Renal cortical epithelial cell (primary cell): ENCODE measurements around the gene CLCN7. TPM values are rescaled to one million over a fixed set of nuclear protein-coding genes. Genes with fewer than 3 reads are reported as not detected.
A peak's percentile ranks its signal among the peaks of the same experiment; 100 is the strongest.
"Not testable (repeated sequence)": the region's sequence is repeated elsewhere in the genome, so short reads cannot be mapped to it uniquely, and the experiment has no call there.

Experiments
- DNase-seq: peaks from one replicate; pipeline ENCODE4 v3.0.0-alpha.2; 2011; ENCODE audit warnings: low read depth
- total RNA-seq: library from RNA; depleted of rRNA; stranded (reverse); fragments of >200 nt; gene quantifications from 2 replicates; pipeline ENCODE4 v1.2.3, GENCODE V29; 2014

Gene CLCN7
- total RNA-seq, 1 donor from 2014 or later, result 79.8 TPM

DNA sequence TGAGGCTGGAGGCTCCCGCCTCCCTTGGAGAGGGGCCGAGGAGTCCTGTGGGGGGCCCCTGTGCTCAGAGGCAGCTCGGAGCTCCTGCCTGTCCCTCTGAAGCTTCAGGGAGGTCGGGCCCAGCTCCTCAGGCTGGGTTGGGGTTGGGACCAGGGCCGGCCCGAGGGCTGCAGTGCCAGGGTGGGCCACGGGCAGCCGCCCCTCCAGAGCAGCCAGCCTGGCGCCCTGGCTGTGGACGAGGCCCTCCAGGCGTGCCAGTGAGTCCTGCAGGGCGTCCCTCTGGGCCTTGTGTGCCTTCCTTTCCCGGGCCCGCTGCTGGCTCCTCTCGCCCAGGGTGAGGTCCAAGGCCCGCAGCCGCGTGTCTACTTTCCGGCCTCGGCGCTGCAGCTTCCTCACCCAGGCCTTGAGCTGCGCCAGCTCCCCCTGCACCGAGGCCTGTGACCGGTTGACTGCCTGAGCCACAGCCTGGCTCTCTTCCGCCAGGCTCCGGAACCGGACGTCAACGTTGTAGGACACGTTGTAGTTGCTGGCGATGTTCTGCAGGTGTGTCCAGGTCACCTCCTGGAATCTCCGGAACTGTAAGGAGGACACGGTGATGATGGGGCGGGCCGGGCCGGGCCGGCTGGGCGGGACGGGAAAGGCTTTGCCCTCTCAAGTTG is 12.7 kb upstream of the CLCN7 start:
- DNase-seq, result no peak

DNA sequence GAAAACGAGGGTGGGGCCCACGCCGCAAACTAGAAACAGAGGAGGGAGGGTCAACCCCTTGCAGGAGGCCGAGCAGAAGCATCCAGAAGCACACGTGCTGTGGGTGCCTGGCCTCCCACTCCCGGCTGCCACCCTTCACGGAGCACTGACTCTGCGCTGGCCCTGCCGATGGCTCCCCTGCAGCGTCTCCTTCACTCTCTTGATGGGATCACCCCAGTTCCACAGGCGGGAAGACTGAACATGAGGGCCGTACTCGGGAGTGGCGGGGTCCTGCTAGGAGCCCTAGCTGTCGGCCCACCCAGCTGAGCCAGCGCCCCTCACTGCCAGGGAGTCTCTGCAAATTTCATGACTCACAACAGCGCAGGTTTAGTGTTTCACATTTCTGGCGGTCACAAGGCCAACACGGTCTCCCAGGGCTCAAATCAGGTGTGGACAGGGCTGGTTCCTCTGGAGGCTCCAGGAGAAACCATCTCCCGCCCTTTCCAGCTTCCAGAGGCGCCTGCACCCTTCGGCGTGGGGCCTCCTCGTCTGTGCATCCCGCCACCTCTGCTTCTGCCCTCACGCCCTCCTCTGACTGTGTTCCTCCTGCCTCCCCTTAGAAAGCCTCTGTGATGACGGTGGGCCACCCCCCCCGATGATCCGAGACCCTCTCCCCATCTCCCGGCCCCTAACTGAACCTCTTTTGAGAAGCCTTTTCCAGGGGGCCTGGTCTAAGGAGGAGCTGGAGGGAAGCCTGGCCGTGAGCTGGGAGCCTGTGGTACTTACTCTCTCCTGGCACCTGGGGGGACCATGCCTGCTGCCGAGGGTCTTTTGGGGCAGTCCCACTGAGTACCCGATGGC is 11.9 kb upstream of the CLCN7 start:
- no peak for DNase-seq

DNA sequence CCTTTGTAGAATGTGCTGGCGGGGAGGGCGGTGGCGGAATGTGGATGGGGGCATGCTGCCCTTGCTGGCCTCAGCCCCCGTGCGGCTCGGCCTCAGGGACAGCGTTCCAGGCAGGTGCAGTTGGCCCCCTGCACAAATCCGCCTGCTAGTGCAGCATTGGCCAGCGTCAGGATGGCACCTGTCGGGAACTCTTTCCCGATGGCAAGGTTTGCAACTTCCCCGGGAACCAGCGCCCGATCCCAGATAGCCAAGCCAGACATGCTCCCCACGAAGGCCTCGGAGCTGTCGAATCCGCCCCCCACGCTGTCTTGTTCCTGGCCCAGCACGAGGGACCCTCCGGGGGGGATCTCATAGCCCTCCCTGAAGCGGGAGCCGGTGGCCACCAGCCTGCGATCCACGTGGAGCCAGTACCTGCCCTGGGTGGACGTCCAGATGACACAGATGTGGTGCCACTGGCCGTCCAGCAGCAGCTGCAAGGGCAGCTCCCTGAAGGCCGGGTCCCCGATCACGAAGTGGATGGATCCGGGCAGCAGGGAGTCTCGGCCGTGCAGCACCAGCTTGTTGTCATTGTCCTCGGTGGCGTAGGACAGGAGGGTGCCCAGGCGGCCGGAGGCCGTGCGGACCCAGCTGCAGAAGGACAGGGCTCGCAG is 11.1 kb upstream of the CLCN7 start:
- DNase-seq, result no peak

DNA sequence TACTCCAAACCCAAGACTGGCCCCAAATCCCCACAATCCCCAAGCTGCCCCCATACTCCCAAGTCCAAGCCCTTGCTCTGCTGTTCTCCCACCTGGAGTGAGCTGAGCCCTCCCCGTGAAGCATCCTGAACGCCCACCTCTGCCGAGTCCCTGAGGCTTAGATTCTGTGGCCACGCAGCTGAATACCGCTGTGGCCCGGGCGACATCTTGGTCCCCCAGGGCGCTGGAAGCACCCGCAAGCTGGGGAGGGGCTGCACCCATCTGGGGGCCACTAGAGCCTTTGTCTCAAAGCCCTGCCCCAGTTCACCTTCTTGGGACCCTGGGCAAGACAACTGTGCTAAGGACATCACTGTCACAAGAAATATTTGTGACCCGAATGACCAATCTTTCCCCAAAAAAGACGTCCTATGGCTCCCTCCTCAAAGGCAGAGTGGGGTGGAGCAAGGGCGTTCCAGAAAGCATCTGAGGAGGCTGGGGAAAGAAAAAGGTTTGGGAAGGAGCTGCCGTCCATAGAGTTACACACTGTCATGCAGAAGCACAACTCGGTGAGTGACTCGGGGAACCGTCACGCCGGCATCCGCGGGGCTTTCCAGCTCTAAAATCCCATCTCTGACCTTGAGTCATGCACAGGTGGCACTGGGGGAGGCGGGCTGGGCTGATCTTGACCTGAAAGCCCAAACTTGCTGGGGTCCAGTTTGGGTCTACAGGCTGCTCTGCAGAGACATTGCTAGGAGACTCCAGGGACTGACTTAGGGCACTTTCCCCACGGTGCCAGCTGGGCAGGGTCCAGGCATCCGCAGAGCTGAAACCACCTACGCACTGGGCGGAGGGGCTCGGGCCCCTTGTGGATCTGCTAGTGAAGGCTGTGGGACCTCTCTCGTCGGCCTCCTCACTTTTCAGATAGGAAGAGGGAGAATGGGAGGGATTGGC is 7.3 kb upstream of the CLCN7 start:
- no peak for DNase-seq

DNA sequence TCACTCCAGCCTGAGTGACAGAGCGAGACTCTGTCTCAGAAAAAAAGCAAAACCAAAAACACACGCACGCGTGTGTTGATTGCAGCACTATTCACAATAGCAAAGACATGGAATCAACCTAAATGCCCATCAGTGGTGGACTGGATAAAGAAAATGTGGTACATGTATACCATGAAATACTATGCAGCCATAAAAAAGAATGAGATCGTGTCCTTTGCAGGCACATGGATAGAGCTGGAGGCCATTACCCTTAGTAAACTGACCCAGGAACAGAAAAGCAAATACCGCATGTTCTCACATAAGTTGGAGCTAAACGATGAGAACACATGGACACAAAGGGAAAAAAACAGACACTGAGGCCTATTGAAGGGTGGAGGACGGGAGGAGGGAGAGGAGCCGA is 4.1 kb upstream of the CLCN7 start:
- not testable (repeated sequence) for DNase-seq

DNA sequence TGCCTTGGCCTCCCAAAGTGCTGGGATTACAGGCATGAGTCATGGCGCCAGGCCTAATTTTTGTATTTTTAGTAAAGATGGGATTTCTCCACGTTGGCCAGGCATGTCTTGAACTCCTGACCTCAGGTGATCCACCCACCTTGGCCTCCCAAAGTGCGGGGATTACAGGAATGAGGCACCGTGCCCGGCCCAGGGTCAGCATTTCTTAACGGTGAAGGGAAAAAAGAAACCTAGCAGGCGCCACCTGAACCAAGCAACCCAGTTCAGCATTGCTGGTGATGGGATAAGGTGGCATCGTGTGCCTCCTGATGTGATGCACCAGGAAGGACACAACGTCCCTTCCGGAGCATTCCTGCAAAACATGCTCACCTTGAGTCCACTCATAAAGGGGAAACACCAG is 2.2 kb upstream of the CLCN7 start:
- DNase-seq, result no peak

DNA sequence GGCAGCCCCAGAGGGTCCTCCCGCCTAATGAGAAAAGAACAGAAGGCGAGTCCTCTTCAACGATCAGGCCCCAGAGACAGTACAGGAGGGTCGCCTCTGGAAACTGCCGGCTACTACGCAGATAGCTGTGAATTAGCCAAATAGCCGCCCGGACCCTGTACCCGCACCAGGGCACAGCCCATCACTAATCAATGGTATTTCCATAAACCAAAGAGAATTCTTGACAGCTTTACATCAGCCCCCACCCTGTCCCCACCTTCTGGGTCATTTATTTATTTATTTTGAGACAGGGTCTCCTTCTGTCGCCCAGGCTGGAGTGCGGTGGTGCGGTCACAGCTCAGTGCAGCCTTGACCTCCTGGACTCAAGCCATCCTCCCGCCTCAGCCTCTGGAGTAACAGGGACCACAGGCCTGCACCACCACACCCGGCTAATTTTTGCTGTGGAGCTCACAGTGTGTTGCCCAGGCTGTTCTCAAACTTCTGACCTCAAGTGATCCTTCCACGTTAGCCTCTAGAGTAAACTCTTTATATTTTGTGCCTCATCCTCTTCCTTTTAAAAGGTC is 805 bp upstream of the CLCN7 start:
- DNase-seq, result no peak

DNA sequence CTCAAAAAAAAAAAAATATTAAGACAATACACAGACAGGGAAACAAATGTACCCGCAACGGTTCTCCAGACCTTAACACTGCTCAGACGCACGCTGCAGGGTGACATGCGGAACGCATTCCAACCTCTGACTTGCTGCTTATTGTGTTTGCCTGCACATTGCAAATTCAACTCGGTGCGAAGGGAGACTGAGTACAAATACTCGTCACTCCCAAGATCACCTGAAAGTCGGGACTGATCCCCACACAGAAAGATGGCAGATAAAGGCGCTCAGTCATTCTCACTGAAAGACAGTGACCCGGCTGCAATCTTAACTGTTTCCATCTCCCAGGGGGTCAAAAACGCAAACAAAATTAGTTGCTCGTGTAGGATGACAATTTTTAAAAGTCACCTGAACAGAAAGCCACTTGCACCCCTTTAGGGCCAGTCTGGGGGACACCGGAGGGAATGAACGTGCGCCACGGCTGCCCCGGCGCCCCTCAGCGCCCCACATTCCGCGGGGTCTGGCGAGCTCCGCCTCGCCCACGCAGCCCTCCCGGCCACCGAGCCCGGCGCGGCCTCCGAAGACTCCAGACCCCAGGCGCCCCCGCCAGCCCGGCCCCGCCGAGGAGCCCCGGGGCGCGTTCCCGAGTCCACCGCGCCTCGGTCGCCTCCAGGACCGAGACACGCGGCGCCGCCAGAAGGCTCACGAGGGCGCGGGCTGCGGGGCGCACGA is 589 bp downstream of the CLCN7 start:
- DNase-seq, result peak; percentile 45

DNA sequence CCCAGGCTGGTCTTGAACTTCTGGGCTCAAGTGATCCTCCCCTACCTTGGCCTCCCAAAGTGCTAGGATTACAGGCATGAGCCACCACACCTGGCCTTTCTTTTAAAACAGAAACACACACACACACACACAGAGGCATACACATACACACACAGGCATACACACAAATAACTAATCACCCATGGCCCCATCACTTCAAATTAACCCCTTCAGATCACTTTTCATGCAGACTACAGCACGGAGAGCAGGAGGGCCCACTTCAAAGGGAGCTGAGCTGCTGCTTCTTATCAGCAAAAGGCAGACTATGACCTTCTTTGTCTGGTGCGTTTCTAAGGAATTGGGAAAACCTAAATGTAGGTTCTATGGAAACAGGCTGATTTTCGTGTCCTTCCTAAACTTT is 1.9 kb downstream of the CLCN7 start:
- no peak for DNase-seq

DNA sequence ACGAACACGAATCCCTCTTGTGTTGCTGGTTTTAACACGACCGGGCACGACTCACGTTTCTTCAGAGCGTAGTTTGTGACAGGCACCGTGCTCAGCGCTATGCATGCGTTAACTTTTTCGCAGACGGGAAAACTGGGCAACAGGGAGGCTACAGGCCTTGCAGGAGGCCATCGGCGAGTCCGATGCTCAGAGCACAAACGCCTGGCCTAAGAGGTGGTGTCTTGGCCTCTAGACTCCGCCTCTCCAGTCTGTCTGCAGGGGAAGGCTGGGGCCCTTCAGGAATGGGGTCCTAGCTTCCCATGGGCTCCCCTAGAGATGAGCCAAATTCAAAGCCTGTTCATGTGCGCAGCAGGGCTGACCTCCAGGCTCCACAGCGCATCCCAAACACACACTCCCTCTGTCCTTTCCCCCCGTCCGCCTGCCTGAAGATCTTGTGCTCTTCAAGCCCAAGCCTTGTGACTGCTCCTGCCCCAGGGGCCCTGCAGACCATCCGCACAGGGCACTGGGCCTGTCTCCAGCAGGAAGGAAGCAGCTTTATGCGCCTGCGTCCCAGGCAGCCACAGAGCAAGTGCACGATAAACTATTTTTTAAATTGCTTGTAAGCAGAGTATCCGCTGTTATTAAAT is 3.1 kb downstream of the CLCN7 start:
- DNase-seq, result no peak

DNA sequence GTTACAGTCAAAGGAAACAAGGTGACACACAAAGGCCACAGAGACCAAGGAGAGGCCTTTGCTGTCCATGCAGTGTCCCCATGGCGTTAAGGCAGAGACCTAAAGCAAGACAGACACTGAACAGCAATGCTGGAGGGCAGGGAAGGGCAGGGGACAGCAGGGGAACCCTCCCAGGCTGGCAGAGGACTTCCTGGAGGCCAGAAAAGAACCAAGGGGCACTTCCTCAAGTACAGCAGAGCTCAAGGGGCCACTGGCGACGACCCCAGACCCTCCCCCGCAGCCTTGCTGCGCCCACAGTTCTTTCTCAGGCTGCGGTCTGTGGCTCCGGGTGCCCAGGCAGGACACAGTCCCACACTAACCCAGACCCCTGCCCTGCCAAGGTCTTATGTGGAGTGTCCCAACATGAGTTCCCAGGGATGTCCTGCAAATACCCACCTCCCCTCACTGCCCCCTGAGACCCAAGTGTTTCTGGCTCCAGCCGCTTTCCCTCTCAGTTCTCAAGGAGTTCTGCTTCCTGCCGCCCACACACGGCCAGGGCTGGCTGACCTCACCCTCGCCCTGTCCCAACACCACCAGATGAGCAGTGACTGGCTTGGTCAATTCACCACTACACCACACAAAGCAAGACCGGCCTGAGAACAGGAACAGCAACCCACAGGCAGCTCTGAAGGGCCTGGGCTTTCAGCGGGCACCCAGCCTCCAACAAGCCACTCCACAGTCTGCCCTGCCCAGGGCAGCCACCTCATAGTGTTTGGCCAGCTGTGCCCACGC is 4.2 kb downstream of the CLCN7 start:
- DNase-seq, result peak; percentile 46

DNA sequence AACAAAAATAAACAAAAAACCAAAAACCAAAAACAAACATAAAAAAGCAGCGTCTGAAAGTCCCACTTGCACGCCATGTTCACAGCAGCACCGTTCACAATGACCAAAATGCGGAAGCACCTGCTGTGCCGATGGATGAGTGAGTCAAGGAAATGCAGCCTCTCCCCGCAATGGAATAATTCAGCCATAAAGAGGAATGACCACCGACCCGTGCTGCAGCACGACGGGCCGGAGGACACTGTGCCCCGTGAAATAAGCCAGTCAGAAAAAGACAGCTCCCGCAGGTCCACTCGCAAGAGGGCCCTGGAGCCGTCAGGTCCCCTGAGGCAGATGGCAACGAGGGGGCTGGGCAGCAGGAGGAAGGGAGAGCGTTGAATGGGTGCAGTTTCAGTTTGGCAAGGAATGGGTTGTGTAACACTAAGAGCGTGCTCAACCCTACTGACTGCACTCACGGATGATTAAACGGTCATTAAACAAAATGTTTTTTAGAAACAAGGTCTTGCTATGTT is 5.1 kb downstream of the CLCN7 start:
- peak; percentile 64 for DNase-seq

DNA sequence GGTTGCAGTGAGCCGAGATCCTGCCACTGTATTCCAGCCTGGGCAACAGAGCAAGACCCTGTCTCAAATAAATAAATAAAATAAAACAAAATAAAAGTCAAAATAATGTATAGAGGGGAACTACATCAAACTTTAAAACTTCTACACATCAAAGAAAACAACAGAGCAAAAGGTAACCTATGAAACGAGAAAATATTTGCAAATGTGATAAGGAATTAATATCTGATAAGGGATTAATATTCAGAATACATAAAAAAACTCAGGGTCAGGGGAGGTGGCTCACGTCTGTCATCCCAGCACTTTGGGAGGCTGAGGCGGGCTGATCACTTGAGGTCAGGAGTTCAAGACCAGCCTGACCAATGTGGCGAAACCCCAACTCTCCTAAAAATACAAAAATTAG is 5.7 kb downstream of the CLCN7 start:
- not testable (repeated sequence) for DNase-seq

DNA sequence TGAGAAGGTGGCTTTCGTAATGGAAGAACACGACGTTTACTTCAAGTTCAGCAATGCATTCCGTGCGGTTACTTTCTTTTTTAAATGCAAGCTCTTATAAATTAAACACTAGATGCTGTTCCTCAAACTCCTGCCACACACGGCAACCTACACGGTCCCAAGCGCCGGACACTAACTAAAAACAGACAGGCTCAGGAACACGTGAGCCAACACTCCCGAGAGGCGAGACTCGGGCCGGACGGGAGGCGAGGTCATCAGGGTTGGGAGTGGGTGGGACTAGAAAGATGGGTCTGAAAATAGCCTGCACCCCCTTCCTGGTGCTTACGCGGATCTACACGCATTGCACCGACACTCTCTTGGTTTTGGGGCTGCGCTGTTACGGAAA is 6.4 kb downstream of the CLCN7 start:
- no peak for DNase-seq

DNA sequence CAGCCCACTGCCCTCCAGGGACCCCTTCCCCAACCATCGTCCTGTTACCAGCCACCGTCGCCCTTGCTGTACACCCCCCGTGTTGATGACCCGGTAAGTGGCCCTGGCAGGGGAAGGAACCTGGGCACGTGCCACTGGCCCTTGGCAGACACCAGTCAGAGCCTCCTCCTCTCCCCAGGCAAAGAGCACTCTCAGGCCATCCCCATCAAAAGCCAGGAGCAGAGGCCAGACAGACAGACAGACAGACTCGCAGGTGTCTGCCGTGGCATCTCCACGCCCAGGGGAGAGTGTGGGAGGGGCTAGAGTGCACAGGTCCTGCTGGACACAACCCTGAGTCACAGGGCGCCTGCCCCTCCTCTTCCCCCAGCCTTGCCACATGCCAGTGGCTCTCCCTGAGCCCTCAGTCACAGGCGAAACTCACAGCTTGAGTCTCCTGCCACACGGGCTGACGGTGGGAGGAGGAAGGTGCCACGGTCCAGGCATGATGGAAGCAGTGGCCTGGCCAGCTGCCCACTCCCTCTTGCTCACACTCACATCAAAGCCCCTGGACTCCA is 7.8 kb downstream of the CLCN7 start:
- peak; percentile 34 for DNase-seq

DNA sequence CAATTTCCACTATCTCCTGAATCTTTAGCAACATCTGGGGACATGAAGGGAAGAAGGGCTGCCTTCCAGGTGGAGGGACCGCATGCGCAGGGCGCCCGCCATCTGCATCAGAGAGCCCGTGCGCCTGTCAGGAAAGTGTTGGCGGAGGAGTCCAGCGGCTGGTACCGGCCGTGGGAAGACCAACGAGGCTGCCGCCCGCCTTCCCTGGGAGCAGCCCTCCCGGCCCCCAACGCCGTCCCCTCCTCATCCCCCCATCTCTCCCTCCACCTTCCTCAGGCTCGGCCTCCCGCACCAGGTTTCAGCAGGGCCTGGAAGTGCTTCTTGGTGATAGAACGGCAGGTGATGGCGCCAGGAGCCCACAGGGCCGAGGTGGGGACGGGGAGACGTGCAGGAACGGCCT is 8.8 kb downstream of the CLCN7 start:
- no peak for DNase-seq

DNA sequence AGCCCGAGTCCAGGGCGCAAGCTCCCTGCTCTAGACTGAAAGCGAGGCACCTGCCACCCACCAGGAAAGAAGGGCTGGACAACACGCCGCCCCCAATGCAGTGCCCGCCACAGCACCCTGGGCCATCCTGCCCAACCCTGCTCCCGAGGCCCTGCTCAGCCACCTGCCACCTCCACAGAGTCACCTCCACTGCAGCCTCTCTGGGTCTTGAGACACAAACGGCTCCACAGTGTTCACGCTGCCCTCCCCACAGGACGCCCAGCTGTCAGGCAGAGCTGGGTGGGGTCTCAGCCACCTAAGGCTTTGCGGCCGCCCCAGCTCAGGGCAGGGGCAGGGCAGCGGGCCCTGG is 9.3 kb downstream of the CLCN7 start:
- DNase-seq, result no peak

DNA sequence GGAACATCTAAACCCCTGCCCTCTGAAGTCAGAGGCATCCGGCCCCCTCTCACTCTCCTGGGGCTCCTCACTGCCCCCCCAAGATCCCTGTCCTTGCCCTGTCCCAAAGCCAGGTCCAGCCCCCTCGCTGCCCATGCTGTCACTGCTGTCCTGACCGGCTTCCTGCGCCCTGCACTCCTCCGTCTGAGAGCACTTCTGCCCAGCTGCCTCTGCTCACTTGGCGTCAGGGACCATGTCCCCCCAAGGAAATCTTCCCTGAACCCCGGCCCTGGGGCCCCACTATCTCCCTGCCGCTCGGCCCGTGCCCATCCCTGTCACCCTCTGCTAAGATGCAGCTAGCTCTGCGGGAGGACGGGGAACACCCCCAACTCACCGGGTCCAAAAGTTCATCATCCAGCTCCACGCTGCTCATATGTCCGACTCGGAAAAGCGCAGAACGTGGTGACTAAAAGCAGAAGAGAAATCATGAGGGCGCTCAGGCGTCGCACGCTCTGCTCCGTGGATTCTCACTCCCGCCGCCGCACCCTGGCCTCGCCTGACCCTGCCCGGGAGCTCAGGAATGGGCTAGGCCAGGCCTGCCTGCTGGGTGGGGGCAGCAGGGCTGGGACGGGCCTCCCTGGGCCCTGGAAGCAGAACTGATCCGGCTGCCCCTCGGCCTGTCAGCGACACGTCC is 9.8 kb downstream of the CLCN7 start:
- no peak for DNase-seq
